ENCODE results near the gene IL32. TPM values are rescaled to one million over a fixed set of nuclear protein-coding genes. Genes with fewer than 3 reads are reported as not detected.

The IL32 gene
- total RNA-seq, 4 donors from 2014 or later: 2.6 to 39.0 (median 21.6) TPM

GRCh38 chr16:3057181-3058138 lies 8.0 kb upstream of the IL32 start:
- no peak for TF ChIP-seq POLR2AphosphoS5 (IDR thresholded peaks at IDR 0.05)
- TF ChIP-seq POLR2A (IDR thresholded peaks at IDR 0.05): no peak
- no peak for TF ChIP-seq EP300 (IDR thresholded peaks at IDR 0.05)
- TF ChIP-seq CTCF (IDR thresholded peaks at IDR 0.05): no peak
- H3K9me3 ChIP-seq: no peaks in the 10 kb centered on the region
- ATAC-seq: no peak
- WGBS, 2 donors (ENCODE audit: low coverage in 1 of 2): 77 to 83% methylated on average over 5 to 7 of the region's 22 CpGs
- H3K27me3 ChIP-seq: peaks cover 14% of the 10 kb centered on the region
- H3K36me3 ChIP-seq: no peaks in the 10 kb centered on the region
- no peak overlapping the region for H3K27ac ChIP-seq
- H3K4me1 ChIP-seq: peaks cover 0 to 25% (median 11%) of the 10 kb centered on the region in 3 donors
- peak overlapping the region in 1 of 2 donors; percentile 83 for H3K4me3 ChIP-seq

GRCh38 chr16:3058139-3059030 lies 7.1 kb upstream of the IL32 start:
- no peak for ATAC-seq
- H3K4me3 ChIP-seq: peak overlapping the region; percentile 83 to 84
- TF ChIP-seq POLR2A (IDR thresholded peaks at IDR 0.05) (no peak), EP300 (IDR thresholded peaks at IDR 0.05) (no peak), CTCF (IDR thresholded peaks at IDR 0.05) (no peak), POLR2AphosphoS5 (IDR thresholded peaks at IDR 0.05) (no peak)
- no peaks in the 10 kb centered on the region for H3K9me3 ChIP-seq
- no peaks in the 10 kb centered on the region for H3K36me3 ChIP-seq
- WGBS, 2 donors (ENCODE audit: low coverage in 1 of 2): no CpG with 5 or more reads among the region's 77 CpGs
- peaks cover 14% of the 10 kb centered on the region for H3K27me3 ChIP-seq
- H3K27ac ChIP-seq: peak overlapping the region in 3 of 4 donors; percentile 71 to 81 (median 80)
- H3K4me1 ChIP-seq: peaks cover 0 to 25% (median 11%) of the 10 kb centered on the region in 3 donors

GRCh38 chr16:3059041-3059722 lies 6.3 kb upstream of the IL32 start:
- whole genome bisulfite sequencing, 2 donors (ENCODE audit: low coverage in 1 of 2): no CpG with 5 or more reads among the region's 67 CpGs
- peak overlapping the region; percentile 83 to 84 for H3K4me3 ChIP-seq
- H3K36me3 ChIP-seq: no peaks in the 10 kb centered on the region
- peak overlapping the region; percentile 21 to 81 (median 76) for H3K27ac ChIP-seq
- peak; percentile 93 for ATAC-seq
- H3K9me3 ChIP-seq: no peaks in the 10 kb centered on the region
- peaks cover 14% of the 10 kb centered on the region for H3K27me3 ChIP-seq
- peaks cover 0 to 25% (median 11%) of the 10 kb centered on the region in 3 donors for H3K4me1 ChIP-seq
- no peak for TF ChIP-seq EP300 (IDR thresholded peaks at IDR 0.05)
- peak in 3 of 4 experiments; percentile 94 to 99 (median 98) for TF ChIP-seq CTCF (IDR thresholded peaks at IDR 0.05)
- TF ChIP-seq POLR2A (IDR thresholded peaks at IDR 0.05): peak in 1 of 2 donors; percentile 17
- TF ChIP-seq POLR2AphosphoS5 (IDR thresholded peaks at IDR 0.05): peak; percentile 54

- WGBS, 2 donors (ENCODE audit: low coverage in 1 of 2): 64% methylated on average over 7 of the region's 9 CpGs; no CpG with 5 or more reads in 1 of the 2 donors
- Histone ChIP-seq H3K27ac (peak overlapping the region; percentile 21 to 81 (median 76)), H3K36me3 (no peaks in the 10 kb centered on the region), H3K27me3 (peaks cover 14% of the 10 kb centered on the region), H3K4me3 (peak overlapping the region; percentile 83 to 84), H3K9me3 (no peaks in the 10 kb centered on the region), H3K4me1 (peaks cover 0 to 29% (median 11%) of the 10 kb centered on the region in 3 donors)
- ATAC-seq: no peak
- TF ChIP-seq CTCF (IDR thresholded peaks at IDR 0.05): no peak
- TF ChIP-seq EP300 (IDR thresholded peaks at IDR 0.05): no peak
- no peak for TF ChIP-seq POLR2A (IDR thresholded peaks at IDR 0.05)
Observed at GRCh38 chr16:3059723-3060242, 5.7 kb upstream of the IL32 start.

Measured in gastroesophageal sphincter (tissue), 4 donors.